Liver (tissue), 9 donors: ENCODE data around the gene SLIT2. TPM values are rescaled to one million over a fixed set of nuclear protein-coding genes. Genes with fewer than 3 reads are reported as not detected.
A peak's percentile ranks its signal among the peaks of the same experiment; 100 is the strongest.

ENCODE experiments used
- DNase-seq: peaks from one replicate; pipeline ENCODE4 v3.0.0-alpha.2; 2017; ENCODE audit warnings: low spot score
- H3K27ac ChIP-seq, 2 donors: one replicate each; pipeline ENCODE4 v1.7.0; 2013; ENCODE audit warnings: inconsistent platforms in 2 of 2, low read length in 2 of 2, control low read depth in 1 of 2, low read depth in 1 of 2, mild to moderate bottlenecking in 1 of 2
- H3K27me3 ChIP-seq, 4 donors: one replicate each; pipeline versions ENCODE4 v1.6.1 to v1.7.0; 2013; ENCODE audit warnings: low read length in 3 of 4, inconsistent platforms in 1 of 4, mild to moderate bottlenecking in 1 of 4, moderate library complexity in 1 of 4; ENCODE audit not compliant: control insufficient read depth in 4 of 4, insufficient read depth in 4 of 4
- H3K36me3 ChIP-seq, 4 donors: one replicate each; pipeline versions ENCODE4 v1.6.1 to v1.7.0; 2013; ENCODE audit warnings: low read length in 3 of 4, mild to moderate bottlenecking in 3 of 4, low read depth in 1 of 4, moderate library complexity in 1 of 4; ENCODE audit not compliant: control insufficient read depth in 4 of 4, insufficient read depth in 3 of 4
- H3K4me1 ChIP-seq, 4 donors: one replicate each; pipeline versions ENCODE4 v1.6.1 to v1.7.0; 2013; ENCODE audit warnings: low read length in 3 of 4, mild to moderate bottlenecking in 3 of 4, moderate library complexity in 1 of 4; ENCODE audit not compliant: control insufficient read depth in 4 of 4, insufficient read depth in 4 of 4
- H3K4me3 ChIP-seq, 3 donors: one replicate each; pipeline versions ENCODE4 v1.6.1 to v1.7.0; 2013; ENCODE audit warnings: low read length in 3 of 3, control low read depth in 1 of 3, low read depth in 1 of 3, mild to moderate bottlenecking in 1 of 3
- H3K9ac ChIP-seq, 2 donors: one replicate each; pipeline ENCODE4 v1.7.0; 2013; ENCODE audit warnings: low read length in 2 of 2, mild to moderate bottlenecking in 2 of 2, moderate library complexity in 2 of 2, control low read depth in 1 of 2, low read depth in 1 of 2
- H3K9me3 ChIP-seq, 4 donors: one replicate each; pipeline versions ENCODE4 v1.6.1 to v1.7.0; 2013; ENCODE audit warnings: low read length in 3 of 4; ENCODE audit not compliant: control insufficient read depth in 4 of 4
- FOXA1 ChIP-seq: IDR thresholded peaks from 2 replicates; pipeline ENCODE4 v1.6.1; 2016; ENCODE audit warnings: antibody characterized with exemption
- GABPA ChIP-seq, 2 donors: IDR thresholded peaks in 1 of 2; conservative IDR thresholded peaks in 1 of 2; 2 replicates each; pipeline ENCODE4 v1.6.1; 2016; ENCODE audit warnings: antibody characterized with exemption in 2 of 2, mild to moderate bottlenecking in 1 of 2, moderate library complexity in 1 of 2
- HNF4A ChIP-seq, 2 donors: conservative IDR thresholded peaks; 2 replicates each; pipeline ENCODE4 v1.6.1; 2016; ENCODE audit warnings: antibody characterized with exemption in 2 of 2, mild to moderate bottlenecking in 2 of 2
- HNF4G ChIP-seq: IDR thresholded peaks from 2 replicates; pipeline ENCODE4 v1.6.1; 2016; ENCODE audit warnings: antibody characterized with exemption
- JUND ChIP-seq, 2 donors: IDR thresholded peaks; 2 replicates each; pipeline ENCODE4 v1.6.1; 2016; ENCODE audit warnings: antibody characterized with exemption in 2 of 2
- NR2F2 ChIP-seq: IDR thresholded peaks from 2 replicates; pipeline ENCODE4 v1.6.1; 2016; ENCODE audit warnings: antibody characterized with exemption
- RXRA ChIP-seq, 2 donors: IDR thresholded peaks; 2 replicates each; pipeline ENCODE4 v1.6.1; 2017 to 2018; ENCODE audit warnings: antibody characterized with exemption in 2 of 2, mild to moderate bottlenecking in 1 of 2
- SP1 ChIP-seq: IDR thresholded peaks from 2 replicates; pipeline ENCODE4 v1.6.1; 2018; ENCODE audit warnings: antibody characterized with exemption, mild to moderate bottlenecking
- TAF1 ChIP-seq: conservative IDR thresholded peaks from 2 replicates; pipeline ENCODE4 v1.6.1; 2016; ENCODE audit warnings: antibody characterized with exemption, mild to moderate bottlenecking
- YY1 ChIP-seq: IDR thresholded peaks from 2 replicates; pipeline ENCODE4 v1.6.1; 2016; ENCODE audit warnings: antibody characterized with exemption, mild to moderate bottlenecking
- WGBS: extraction: QIAGEN DNeasy Blood & Tissue Kit; methylation state at CpG from one replicate; pipeline ENCODE4 v1.1.7; 2013; 5-methylcytosine and 5-hydroxymethylcytosine counted together
- polyA plus RNA-seq, 2 donors: library from polyadenylated mRNA; stranded (reverse) in 1 of 2; unstranded in 1 of 2; fragments of 200-250 nt in 1 of 2; fragments of >200 nt in 1 of 2; fragmentation: Nextera tagmentation in 1 of 2; extraction: Ambion mirVana in 1 of 2; gene quantifications; one replicate each; pipeline versions ENCODE4 v1.2.1 to v1.2.3, GENCODE V29; 2013 to 2015
- total RNA-seq, 2 donors: library from RNA; depleted of rRNA; stranded (reverse); fragments of >200 nt; gene quantifications; one replicate each; pipeline ENCODE4 v1.2.3, GENCODE V29; 2014
- TF ChIP-seq, protein P1 (sequence below): IDR thresholded peaks from 2 replicates; pipeline ENCODE4 v1.6.1; 2016; ENCODE audit warnings: antibody characterized with exemption
- TF ChIP-seq, protein P2 (sequence below): IDR thresholded peaks from 2 replicates; pipeline ENCODE4 v1.6.1; 2016; ENCODE audit warnings: antibody characterized with exemption
- TF ChIP-seq, protein P3 (sequence below): IDR thresholded peaks from 2 replicates; pipeline ENCODE4 v1.6.1; 2016; ENCODE audit warnings: antibody characterized with exemption, mild to moderate bottlenecking
- TF ChIP-seq, protein P4 (sequence below): IDR thresholded peaks from 2 replicates; pipeline ENCODE4 v1.6.1; 2016; ENCODE audit warnings: antibody characterized with exemption
- donor health status: healthy.
- donor health status: healthy.
- donor health status: healthy.
- donor health status: healthy.
- donor health status: healthy.

Gene SLIT2
- total and polyA plus RNA-seq, 4 donors = 0.44 to 2.3 (median 1.2) TPM

DNA sequence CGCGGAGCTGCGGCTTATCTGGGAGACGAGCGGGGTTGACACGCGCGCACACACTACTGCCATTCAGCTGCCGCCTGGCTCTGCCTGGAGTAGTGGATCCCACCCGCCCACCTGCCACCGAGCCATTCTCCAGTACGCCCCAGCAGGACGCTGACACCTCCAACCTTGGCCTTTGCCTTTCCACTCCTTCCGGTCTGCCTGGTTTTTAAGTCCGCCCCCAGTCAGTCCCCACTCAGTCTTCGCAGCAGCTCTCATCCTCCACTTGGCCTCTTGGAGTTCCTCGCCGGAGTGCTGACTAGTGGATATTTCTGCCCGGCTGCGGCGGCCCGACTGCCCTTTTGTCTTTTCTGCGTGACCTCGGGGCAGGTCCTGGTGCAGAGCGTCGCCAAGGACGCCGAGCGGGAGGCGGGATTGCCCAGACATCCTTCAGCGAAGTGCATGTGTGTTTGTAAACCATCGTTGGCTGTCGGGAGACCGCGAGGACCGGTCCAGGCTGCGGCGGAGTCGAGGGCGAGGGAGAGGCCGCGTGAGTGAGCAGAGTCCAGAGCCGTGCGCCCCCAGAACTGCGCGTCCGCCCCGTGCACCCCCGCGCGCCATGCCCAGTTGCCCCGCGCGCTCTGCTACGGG lies 1.1 kb downstream of the SLIT2 start:
- Histone ChIP-seq H3K9me3 (no peaks in the 10 kb centered on the region), H3K4me3 (peak overlapping the region in 2 of 3 donors; percentile 68 to 71), H3K4me1 (peaks cover 0 to 42% (median 25%) of the 10 kb centered on the region in 4 donors), H3K9ac (no peak overlapping the region), H3K27ac (no peak overlapping the region), H3K27me3 (peaks cover 0 to 8% (median 2%) of the 10 kb centered on the region in 4 donors), H3K36me3 (no peaks in the 10 kb centered on the region)
- WGBS = 4% methylated on average over 55 of the region's 55 CpGs
- TF ChIP-seq HNF4G (no peak), NR2F2 (peak; percentile 81)
- no peak for DNase-seq

DNA sequence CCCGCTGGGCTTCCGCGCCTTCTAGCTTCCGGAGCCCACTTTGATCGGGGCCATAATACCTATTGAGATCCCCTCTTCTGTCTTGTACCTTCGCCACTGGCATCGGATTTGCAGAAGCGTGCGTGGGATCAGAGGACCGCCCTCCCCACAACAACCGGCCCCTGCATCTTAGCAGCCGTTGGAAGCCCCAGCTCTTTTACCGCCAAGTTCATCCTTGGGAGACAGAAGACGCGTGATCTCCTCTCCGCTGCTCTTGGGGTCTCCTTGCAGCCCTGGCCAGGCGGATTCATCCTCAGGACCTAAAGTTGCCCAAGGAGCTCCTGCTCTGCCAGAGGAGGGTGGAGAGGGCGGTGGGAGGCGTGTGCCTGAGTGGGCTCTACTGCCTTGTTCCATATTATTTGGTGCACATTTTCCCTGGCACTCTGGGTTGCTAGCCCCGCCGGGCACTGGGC lies 1.6 kb downstream of the SLIT2 start:
- TF ChIP-seq, protein P1, sequence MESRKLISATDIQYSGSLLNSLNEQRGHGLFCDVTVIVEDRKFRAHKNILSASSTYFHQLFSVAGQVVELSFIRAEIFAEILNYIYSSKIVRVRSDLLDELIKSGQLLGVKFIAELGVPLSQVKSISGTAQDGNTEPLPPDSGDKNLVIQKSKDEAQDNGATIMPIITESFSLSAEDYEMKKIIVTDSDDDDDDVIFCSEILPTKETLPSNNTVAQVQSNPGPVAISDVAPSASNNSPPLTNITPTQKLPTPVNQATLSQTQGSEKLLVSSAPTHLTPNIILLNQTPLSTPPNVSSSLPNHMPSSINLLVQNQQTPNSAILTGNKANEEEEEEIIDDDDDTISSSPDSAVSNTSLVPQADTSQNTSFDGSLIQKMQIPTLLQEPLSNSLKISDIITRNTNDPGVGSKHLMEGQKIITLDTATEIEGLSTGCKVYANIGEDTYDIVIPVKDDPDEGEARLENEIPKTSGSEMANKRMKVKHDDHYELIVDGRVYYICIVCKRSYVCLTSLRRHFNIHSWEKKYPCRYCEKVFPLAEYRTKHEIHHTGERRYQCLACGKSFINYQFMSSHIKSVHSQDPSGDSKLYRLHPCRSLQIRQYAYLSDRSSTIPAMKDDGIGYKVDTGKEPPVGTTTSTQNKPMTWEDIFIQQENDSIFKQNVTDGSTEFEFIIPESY = no peak
- no peak for TF ChIP-seq HNF4A (conservative IDR thresholded peaks at IDR 0.05)
- TF ChIP-seq YY1 = no peak
- TF ChIP-seq SP1 = no peak
- TF ChIP-seq HNF4G = no peak
- Histone ChIP-seq H3K27ac (no peak overlapping the region), H3K4me1 (peaks cover 0 to 42% (median 25%) of the 10 kb centered on the region in 4 donors), H3K9me3 (no peaks in the 10 kb centered on the region), H3K9ac (no peak overlapping the region), H3K4me3 (peak overlapping the region in 1 of 3 donors; percentile 68), H3K36me3 (no peaks in the 10 kb centered on the region), H3K27me3 (peaks cover 0 to 8% (median 2%) of the 10 kb centered on the region in 4 donors)
- no peak for DNase-seq
- 5% methylated on average over 21 of the region's 21 CpGs for WGBS

DNA sequence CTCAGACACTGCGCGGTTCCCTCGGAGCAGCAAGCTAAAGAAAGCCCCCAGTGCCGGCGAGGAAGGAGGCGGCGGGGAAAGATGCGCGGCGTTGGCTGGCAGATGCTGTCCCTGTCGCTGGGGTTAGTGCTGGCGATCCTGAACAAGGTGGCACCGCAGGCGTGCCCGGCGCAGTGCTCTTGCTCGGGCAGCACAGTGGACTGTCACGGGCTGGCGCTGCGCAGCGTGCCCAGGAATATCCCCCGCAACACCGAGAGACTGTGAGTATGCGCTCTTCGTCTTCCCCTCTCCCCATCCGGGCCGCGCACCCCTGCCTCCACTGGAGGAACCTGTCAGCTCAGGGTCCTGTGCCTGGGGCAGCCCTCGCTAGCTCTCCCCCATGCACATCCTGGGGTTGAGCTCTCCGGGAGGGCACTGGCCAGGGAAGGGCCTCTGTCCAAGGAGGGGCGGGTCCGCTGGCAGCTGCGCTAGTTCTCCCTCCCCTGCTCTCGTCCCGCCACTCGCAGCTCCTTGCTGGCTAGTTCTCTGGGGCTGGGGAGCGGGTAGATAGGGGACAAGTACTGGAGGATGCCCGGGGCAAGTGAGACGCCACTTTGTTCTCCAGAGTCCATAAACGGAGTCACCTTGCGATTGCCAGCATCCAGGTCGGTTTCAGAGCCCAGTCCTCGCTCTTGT lies 2.2 kb downstream of the SLIT2 start:
- peaks cover 0 to 8% (median 2%) of the 10 kb centered on the region in 4 donors for H3K27me3 ChIP-seq
- no peak overlapping the region for H3K27ac ChIP-seq
- no peak overlapping the region for H3K9ac ChIP-seq
- no peaks in the 10 kb centered on the region for H3K9me3 ChIP-seq
- peak overlapping the region in 2 of 3 donors; percentile 7 to 68 for H3K4me3 ChIP-seq
- H3K36me3 ChIP-seq = no peaks in the 10 kb centered on the region
- TF ChIP-seq JUND (IDR thresholded peaks at IDR 0.05) = no peak
- TF ChIP-seq TAF1 = no peak
- no peak for TF ChIP-seq NR2F2
- TF ChIP-seq FOXA1 = no peak
- TF ChIP-seq RXRA (IDR thresholded peaks at IDR 0.05) = no peak
- no peak for TF ChIP-seq GABPA (IDR thresholded peaks at IDR 0.05 in 1 of 2, conservative IDR thresholded peaks at IDR 0.05 in 1 of 2)
- TF ChIP-seq, protein P1 = no peak
- no peak for TF ChIP-seq SP1
- TF ChIP-seq YY1 = no peak
- TF ChIP-seq, protein P2, sequence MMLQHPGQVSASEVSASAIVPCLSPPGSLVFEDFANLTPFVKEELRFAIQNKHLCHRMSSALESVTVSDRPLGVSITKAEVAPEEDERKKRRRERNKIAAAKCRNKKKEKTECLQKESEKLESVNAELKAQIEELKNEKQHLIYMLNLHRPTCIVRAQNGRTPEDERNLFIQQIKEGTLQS = no peak
- TF ChIP-seq, protein P3, sequence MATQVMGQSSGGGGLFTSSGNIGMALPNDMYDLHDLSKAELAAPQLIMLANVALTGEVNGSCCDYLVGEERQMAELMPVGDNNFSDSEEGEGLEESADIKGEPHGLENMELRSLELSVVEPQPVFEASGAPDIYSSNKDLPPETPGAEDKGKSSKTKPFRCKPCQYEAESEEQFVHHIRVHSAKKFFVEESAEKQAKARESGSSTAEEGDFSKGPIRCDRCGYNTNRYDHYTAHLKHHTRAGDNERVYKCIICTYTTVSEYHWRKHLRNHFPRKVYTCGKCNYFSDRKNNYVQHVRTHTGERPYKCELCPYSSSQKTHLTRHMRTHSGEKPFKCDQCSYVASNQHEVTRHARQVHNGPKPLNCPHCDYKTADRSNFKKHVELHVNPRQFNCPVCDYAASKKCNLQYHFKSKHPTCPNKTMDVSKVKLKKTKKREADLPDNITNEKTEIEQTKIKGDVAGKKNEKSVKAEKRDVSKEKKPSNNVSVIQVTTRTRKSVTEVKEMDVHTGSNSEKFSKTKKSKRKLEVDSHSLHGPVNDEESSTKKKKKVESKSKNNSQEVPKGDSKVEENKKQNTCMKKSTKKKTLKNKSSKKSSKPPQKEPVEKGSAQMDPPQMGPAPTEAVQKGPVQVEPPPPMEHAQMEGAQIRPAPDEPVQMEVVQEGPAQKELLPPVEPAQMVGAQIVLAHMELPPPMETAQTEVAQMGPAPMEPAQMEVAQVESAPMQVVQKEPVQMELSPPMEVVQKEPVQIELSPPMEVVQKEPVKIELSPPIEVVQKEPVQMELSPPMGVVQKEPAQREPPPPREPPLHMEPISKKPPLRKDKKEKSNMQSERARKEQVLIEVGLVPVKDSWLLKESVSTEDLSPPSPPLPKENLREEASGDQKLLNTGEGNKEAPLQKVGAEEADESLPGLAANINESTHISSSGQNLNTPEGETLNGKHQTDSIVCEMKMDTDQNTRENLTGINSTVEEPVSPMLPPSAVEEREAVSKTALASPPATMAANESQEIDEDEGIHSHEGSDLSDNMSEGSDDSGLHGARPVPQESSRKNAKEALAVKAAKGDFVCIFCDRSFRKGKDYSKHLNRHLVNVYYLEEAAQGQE = no peak
- TF ChIP-seq, protein P4, sequence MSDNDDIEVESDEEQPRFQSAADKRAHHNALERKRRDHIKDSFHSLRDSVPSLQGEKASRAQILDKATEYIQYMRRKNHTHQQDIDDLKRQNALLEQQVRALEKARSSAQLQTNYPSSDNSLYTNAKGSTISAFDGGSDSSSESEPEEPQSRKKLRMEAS = no peak
- no peak for DNase-seq
- H3K4me1 ChIP-seq = peaks cover 0 to 42% (median 25%) of the 10 kb centered on the region in 4 donors
- WGBS = 4% methylated on average over 43 of the region's 43 CpGs
